Neural cell (in vitro differentiated cells): Measurements from ENCODE around the gene CD2. TPM values are rescaled to one million over a fixed set of nuclear protein-coding genes. Genes with fewer than 3 reads are reported as not detected.

Source experiments
- H2AFZ ChIP-seq: fragments of 200-600, 300-800 bp; sonication (generic), shearing (Covaris generic); 2 replicates; pipeline ENCODE4 v1.6.0; 2014; ENCODE audit warnings: low read depth, mild to moderate bottlenecking, antibody characterized with exemption, low read length, moderate library complexity
- H3F3A ChIP-seq: fragments of 200-600 bp; shearing (Covaris generic); 2 replicates; pipeline ENCODE4 v1.6.1; 2016; ENCODE audit warnings: mild to moderate bottlenecking, moderate library complexity, mixed read lengths, antibody characterized with exemption, low read length; ENCODE audit not compliant: insufficient read depth, poor library complexity, severe bottlenecking
- H3K27ac ChIP-seq: fragments of 200-600, 300-800 bp; sonication (generic), shearing (Covaris generic); 2 replicates; pipeline ENCODE4 v1.5.1; 2014; ENCODE audit warnings: mild to moderate bottlenecking, low read length, moderate library complexity
- H3K27me3 ChIP-seq: fragments of 300-800, 200-600 bp; sonication (generic), shearing (Covaris generic); 2 replicates; pipeline ENCODE4 v1.6.0; 2014; ENCODE audit warnings: mild to moderate bottlenecking, low read depth, low read length, moderate library complexity; ENCODE audit not compliant: insufficient read depth
- H3K36me3 ChIP-seq: fragments of 300-800, 200-600 bp; sonication (generic), shearing (Covaris generic); 2 replicates; pipeline ENCODE4 v1.5.1; 2014; ENCODE audit warnings: mild to moderate bottlenecking, antibody characterized with exemption, low read length, moderate library complexity; ENCODE audit not compliant: insufficient read depth
- H3K4me2 ChIP-seq: fragments of 300-800, 200-600 bp; sonication (generic), shearing (Covaris generic); 2 replicates; pipeline ENCODE4 v1.6.0; 2014; ENCODE audit warnings: mild to moderate bottlenecking, low read length
- H3K4me3 ChIP-seq: fragments of 300-800, 200-600 bp; sonication (generic), shearing (Covaris generic); 2 replicates; pipeline ENCODE4 v1.5.1; 2014; ENCODE audit warnings: mild to moderate bottlenecking, low read length, moderate library complexity
- H3K79me2 ChIP-seq: fragments of 200-600 bp; shearing (Covaris generic); replicated peaks from 2 replicates; pipeline ENCODE4 v1.6.0; 2014; ENCODE audit warnings: mild to moderate bottlenecking, low read length, moderate library complexity; ENCODE audit not compliant: insufficient read depth
- H3K9ac ChIP-seq: fragments of 300-800, 200-600 bp; sonication (generic), shearing (Covaris generic); 2 replicates; pipeline ENCODE4 v1.6.1; 2016; ENCODE audit warnings: mild to moderate bottlenecking, low read length, mixed read lengths
- H3K9me2 ChIP-seq: fragments of 200-600 bp; shearing (Covaris generic); 2 replicates; pipeline ENCODE4 v1.6.1; 2016; ENCODE audit warnings: mild to moderate bottlenecking, low read length, mixed read lengths; ENCODE audit not compliant: insufficient read depth
- H3K9me3 ChIP-seq: fragments of 200-600, 300-800 bp; sonication (generic), shearing (Covaris generic); 2 replicates; pipeline ENCODE4 v1.6.1; 2016; ENCODE audit warnings: mild to moderate bottlenecking, mixed run types, low read length, moderate library complexity, mixed read lengths
- H4K20me1 ChIP-seq: fragments of 200-600 bp; shearing (Covaris generic); 2 replicates; pipeline ENCODE4 v1.6.1; 2016; ENCODE audit warnings: mild to moderate bottlenecking, mixed run types; ENCODE audit not compliant: insufficient read depth
- CTCF ChIP-seq: fragments of 450-650 bp; IDR thresholded peaks from 2 replicates; pipeline ENCODE4 v1.5.1; 2014; ENCODE audit warnings: antibody characterized with exemption, mild to moderate bottlenecking, moderate library complexity; ENCODE audit not compliant: poor library complexity, severe bottlenecking
- EP300 ChIP-seq: fragments of 450-650 bp; conservative IDR thresholded peaks from 2 replicates; pipeline ENCODE4 v1.6.1; 2014; ENCODE audit warnings: antibody characterized with exemption, mild to moderate bottlenecking, moderate library complexity; ENCODE audit not compliant: poor library complexity, severe bottlenecking
- EZH2 ChIP-seq: fragments of 200-600, 300-800 bp; shearing (Covaris generic), sonication (generic); IDR thresholded peaks from 2 replicates; pipeline ENCODE4 v1.6.1; 2014; ENCODE audit warnings: antibody characterized with exemption, low read length, borderline replicate concordance, mild to moderate bottlenecking; ENCODE audit not compliant: insufficient read depth, poor library complexity, severe bottlenecking
- MXI1 ChIP-seq: fragments of 450-650 bp; conservative IDR thresholded peaks from 2 replicates; pipeline ENCODE4 v1.6.1; 2014; ENCODE audit warnings: antibody characterized with exemption, mild to moderate bottlenecking; ENCODE audit not compliant: poor library complexity, severe bottlenecking
- POLR2AphosphoS5 ChIP-seq: IDR thresholded peaks from 2 replicates; pipeline ENCODE4 v1.6.1; 2012
- RAD21 ChIP-seq: fragments of 450-650 bp; conservative IDR thresholded peaks from 2 replicates; pipeline ENCODE4 v1.6.1; 2014; ENCODE audit warnings: antibody characterized with exemption, mild to moderate bottlenecking, moderate library complexity
- REST ChIP-seq: IDR thresholded peaks from 2 replicates; pipeline ENCODE4 v1.6.1; 2012; ENCODE audit warnings: borderline replicate concordance
- SMC3 ChIP-seq: fragments of 450-650 bp; conservative IDR thresholded peaks from 2 replicates; pipeline ENCODE4 v1.6.1; 2014; ENCODE audit warnings: antibody characterized with exemption, mild to moderate bottlenecking, moderate library complexity; ENCODE audit not compliant: poor library complexity
- TAF1 ChIP-seq: IDR thresholded peaks from 2 replicates; pipeline ENCODE4 v1.6.1; 2012; ENCODE audit warnings: low read depth
- polyA plus RNA-seq: library from polyadenylated mRNA; depleted of rRNA; stranded (reverse); fragments of >200 nt; gene quantifications from 2 replicates; pipeline ENCODE4 v1.2.3, GENCODE V29; 2014

Gene CD2
- polyA plus RNA-seq, 1 donor from 2014 or later: not detected

DNA sequence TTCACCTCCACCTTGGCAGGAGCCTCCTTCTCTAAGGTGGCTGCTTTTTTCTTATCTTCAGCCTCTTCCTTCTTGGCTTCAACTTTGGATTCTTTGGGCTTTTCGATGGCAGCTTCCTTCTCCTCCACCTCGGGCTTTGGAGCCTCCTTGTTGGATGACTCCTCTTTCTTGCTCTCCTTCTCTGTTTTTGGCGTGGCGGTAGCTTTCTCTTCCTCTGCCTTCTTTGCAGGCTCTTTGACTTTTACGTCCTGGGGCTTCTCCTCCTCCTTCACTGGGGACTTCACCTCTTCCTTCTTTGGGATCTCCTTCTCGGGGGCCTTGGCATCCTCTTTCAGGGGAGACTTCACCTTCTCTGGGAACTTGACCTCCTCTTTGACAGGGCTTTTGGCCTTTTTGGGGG lies 13.9 kb upstream of the CD2 start:
- Histone ChIP-seq H3K27me3 (no peaks in the 10 kb centered on the region), H3K9me3 (peaks cover 9% of the 10 kb centered on the region), H3K9ac (no peak overlapping the region), H3K9me2 (no peaks in the 10 kb centered on the region), H3K36me3 (no peaks in the 10 kb centered on the region), H3F3A (no peaks in the 10 kb centered on the region), H2AFZ (no peak overlapping the region), H4K20me1 (no peaks in the 10 kb centered on the region), H3K79me2 (no peaks in the 10 kb centered on the region), H3K4me2 (no peak overlapping the region), H3K27ac (no peak overlapping the region), H3K4me3 (no peak overlapping the region)
- TF ChIP-seq SMC3 (no peak), REST (no peak), TAF1 (no peak), RAD21 (no peak), EP300 (no peak), CTCF (no peak), POLR2AphosphoS5 (no peak), MXI1 (no peak), EZH2 (no peak)

GRCh38 chr1:116740746-116741145 lies 13.5 kb upstream of the CD2 start:
- H3K36me3 ChIP-seq: no peaks in the 10 kb centered on the region
- no peaks in the 10 kb centered on the region for H4K20me1 ChIP-seq
- no peaks in the 10 kb centered on the region for H3K27me3 ChIP-seq
- H3F3A ChIP-seq: no peaks in the 10 kb centered on the region
- no peak overlapping the region for H3K4me2 ChIP-seq
- H3K9ac ChIP-seq: no peak overlapping the region
- no peak overlapping the region for H3K27ac ChIP-seq
- no peak overlapping the region for H2AFZ ChIP-seq
- TF ChIP-seq CTCF (no peak), EZH2 (no peak), SMC3 (no peak), TAF1 (no peak), MXI1 (no peak), RAD21 (no peak)
- no peaks in the 10 kb centered on the region for H3K9me2 ChIP-seq
- H3K79me2 ChIP-seq: no peaks in the 10 kb centered on the region
- H3K4me3 ChIP-seq: no peak overlapping the region
- peaks cover 9% of the 10 kb centered on the region for H3K9me3 ChIP-seq
